ENCODE measurements around the gene HSP90AB1. TPM values are rescaled to one million over a fixed set of nuclear protein-coding genes. Genes with fewer than 3 reads are reported as not detected.

HSP90AB1 gene
- total RNA-seq, result 772 TPM
- polyA plus RNA-seq, result 252 TPM
- long read RNA-seq, donor 1, transcript HSP90AB1-203 (12 exons, 2,572 nt), result major isoform, 23 of 44 reads
- long read RNA-seq, donor 1, partial matches to known transcripts, result 21 of 44 reads
- long read RNA-seq, donor 1, other reads (novel, unspliced or antisense), result 0 of 44 reads
- long read RNA-seq, donor 2, result 0 reads
- long read RNA-seq, donor 3, transcript HSP90AB1-203 (12 exons, 2,572 nt), result major isoform, 159 of 643 reads
- long read RNA-seq, donor 3, partial matches to known transcripts, result 480 of 643 reads
- long read RNA-seq, donor 3, other reads (novel, unspliced or antisense), result 0 of 643 reads
- long read RNA-seq, donor 4, transcript HSP90AB1-203 (12 exons, 2,572 nt), result major isoform, 58 of 414 reads
- long read RNA-seq, donor 4, partial matches to known transcripts, result 356 of 414 reads
- long read RNA-seq, donor 4, other reads (novel, unspliced or antisense), result 0 of 414 reads
- long read RNA-seq, donor 5, transcript HSP90AB1-203 (12 exons, 2,572 nt), result major isoform, 152 of 1,213 reads
- long read RNA-seq, donor 5, partial matches to known transcripts, result 1,041 of 1,213 reads
- long read RNA-seq, donor 5, other reads (novel, unspliced or antisense), result 19 of 1,213 reads
- long read RNA-seq, donor 6, transcript HSP90AB1-203 (12 exons, 2,572 nt), result major isoform, 151 of 326 reads
- long read RNA-seq, donor 6, partial matches to known transcripts, result 172 of 326 reads
- long read RNA-seq, donor 6, other reads (novel, unspliced or antisense), result 0 of 326 reads
- long read RNA-seq, donor 7, transcript HSP90AB1-203 (12 exons, 2,572 nt), result major isoform, 269 of 905 reads
- long read RNA-seq, donor 7, partial matches to known transcripts, result 616 of 905 reads
- long read RNA-seq, donor 7, other reads (novel, unspliced or antisense), result 18 of 905 reads
- long read RNA-seq, donor 8, transcript HSP90AB1-203 (12 exons, 2,572 nt), result major isoform, 39 of 191 reads
- long read RNA-seq, donor 8, partial matches to known transcripts, result 152 of 191 reads
- long read RNA-seq, donor 8, other reads (novel, unspliced or antisense), result 0 of 191 reads
- long read RNA-seq, donor 9, transcript HSP90AB1-203 (12 exons, 2,572 nt), result major isoform, 84 of 265 reads
- long read RNA-seq, donor 9, partial matches to known transcripts, result 181 of 265 reads
- long read RNA-seq, donor 9, other reads (novel, unspliced or antisense), result 0 of 265 reads
- long read RNA-seq, donor 10, transcript HSP90AB1-203 (12 exons, 2,572 nt), result major isoform, 136 of 863 reads
- long read RNA-seq, donor 10, partial matches to known transcripts, result 709 of 863 reads
- long read RNA-seq, donor 10, other reads (novel, unspliced or antisense), result 14 of 863 reads

DNA sequence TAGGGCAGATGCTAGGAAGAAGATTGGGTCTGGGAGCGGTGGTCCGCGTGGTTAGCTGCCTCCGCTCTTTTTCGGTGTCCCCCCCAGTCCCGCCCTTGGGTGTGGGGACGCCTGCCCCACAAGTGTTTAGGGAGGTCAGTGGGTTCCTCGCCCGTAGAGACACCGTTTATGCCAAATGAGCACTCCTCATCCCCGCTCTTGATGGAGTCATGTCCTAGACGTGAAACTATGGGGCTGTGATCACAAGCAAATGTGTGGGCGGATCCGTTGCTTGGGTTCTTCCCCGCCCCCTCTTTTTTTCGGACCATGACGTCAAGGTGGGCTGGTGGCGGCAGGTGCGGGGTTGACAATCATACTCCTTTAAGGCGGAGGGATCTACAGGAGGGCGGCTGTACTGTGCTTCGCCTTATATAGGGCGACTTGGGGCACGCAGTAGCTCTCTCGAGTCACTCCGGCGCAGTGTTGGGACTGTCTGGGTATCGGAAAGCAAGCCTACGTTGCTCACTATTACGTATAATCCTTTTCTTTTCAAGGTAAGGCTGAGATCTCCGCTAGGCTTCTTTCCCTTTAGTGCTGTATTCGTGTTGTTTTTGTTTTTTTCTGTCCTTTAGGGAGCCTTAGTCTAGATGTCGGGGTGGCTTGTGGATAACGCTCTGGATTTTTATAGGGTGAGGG is at the start of gene HSP90AB1:
Gene HSP90AB1 (plus strand): TSS at position 439 of the 675 bp plus-strand sequence. CDS start 1,529 bp downstream, outside the sequence.
- Histone ChIP-seq H3K27ac (ENCODE audit: low read depth in 1 of 2, low read length in 1 of 2) (peak within 1 kb of the TSS; percentile 97), H3K9me3 (ENCODE audit: control insufficient read depth in 2 of 2, insufficient read depth in 1 of 2, low read length in 1 of 2) (no peaks in the 10 kb centered on the region), H3K27me3 (ENCODE audit: control insufficient read depth in 2 of 2, insufficient read depth in 1 of 2, low read length in 1 of 2) (no peaks in the 10 kb centered on the region), H3K36me3 (ENCODE audit: control insufficient read depth in 2 of 2, insufficient read depth in 2 of 2, low read length in 1 of 2) (peaks cover 28 to 37% of the 10 kb centered on the region in 2 donors), H3K4me1 (ENCODE audit: control insufficient read depth in 2 of 2, insufficient read depth in 2 of 2, low read length in 2 of 2) (peaks cover 16 to 23% of the 10 kb centered on the region in 2 donors), H3K4me3 (ENCODE audit: low read length in 2 of 2) (peak within 1 kb of the TSS; percentile 74 to 75)
- peak; percentile 95 to 99 (median 98) for DNase-seq (ENCODE audit: low read depth in 6 of 9, low spot score in 9 of 9)
- WGBS, result under 1% methylated on average over 34 of the region's 34 CpGs

DNA sequence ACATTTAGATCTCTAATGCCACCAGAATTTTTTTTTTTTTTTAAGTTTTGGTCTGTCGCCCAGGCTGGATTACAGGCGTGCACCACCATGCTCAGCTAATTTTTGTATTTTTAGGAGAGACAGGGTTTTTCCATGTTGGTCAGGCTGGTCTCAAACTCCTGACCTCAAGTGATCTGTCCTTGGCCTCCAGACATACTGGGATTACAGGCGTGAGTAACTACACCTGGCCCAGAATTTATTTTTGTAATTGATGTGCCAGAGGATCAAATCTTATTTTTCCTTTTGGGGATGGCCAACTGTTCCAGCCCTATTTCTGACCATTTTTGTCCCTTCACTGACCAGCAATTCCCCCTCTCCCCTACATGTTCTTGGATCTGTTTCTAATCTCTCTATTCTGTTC is 48.2 kb upstream of the HSP90AB1 start:
- Histone ChIP-seq H3K27me3 (ENCODE audit: control insufficient read depth in 2 of 2, insufficient read depth in 1 of 2, low read length in 1 of 2) (no peaks in the 10 kb centered on the region), H3K36me3 (ENCODE audit: control insufficient read depth in 2 of 2, insufficient read depth in 2 of 2, low read length in 1 of 2) (no peaks in the 10 kb centered on the region), H3K27ac (ENCODE audit: low read depth in 1 of 2, low read length in 1 of 2) (no peak overlapping the region), H3K4me3 (ENCODE audit: low read length in 2 of 2) (no peak overlapping the region), H3K4me1 (ENCODE audit: control insufficient read depth in 2 of 2, insufficient read depth in 2 of 2, low read length in 2 of 2) (no peaks in the 10 kb centered on the region), H3K9me3 (ENCODE audit: control insufficient read depth in 2 of 2, insufficient read depth in 1 of 2, low read length in 1 of 2) (no peaks in the 10 kb centered on the region)
- no peak for DNase-seq (ENCODE audit: low read depth in 6 of 9, low spot score in 9 of 9)
- WGBS, result 96% methylated on average over 3 of the region's 3 CpGs

DNA sequence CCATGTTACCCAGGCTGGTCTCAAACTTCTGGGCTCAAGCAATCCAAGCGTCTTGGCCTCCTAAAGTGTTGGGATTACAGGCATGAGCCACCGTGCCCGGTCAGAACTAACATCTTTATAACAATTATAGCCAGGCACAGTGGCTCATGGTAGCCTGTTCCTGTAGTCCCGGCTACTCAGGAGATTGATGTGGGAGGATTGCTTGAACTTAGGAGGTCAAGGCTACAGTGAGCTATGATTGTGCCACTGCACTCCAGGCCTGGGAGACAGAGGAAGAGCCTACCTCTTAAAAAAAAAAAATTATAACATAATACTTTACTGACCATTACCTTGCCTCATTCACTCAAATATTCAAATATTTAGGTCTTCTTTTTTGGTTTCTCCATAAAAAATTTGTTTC is 47.0 kb upstream of the HSP90AB1 start:
- no peak overlapping the region for H3K4me3 ChIP-seq (ENCODE audit: low read length in 2 of 2)
- WGBS, result 97% methylated on average over 4 of the region's 4 CpGs
- H3K27ac ChIP-seq (ENCODE audit: low read depth in 1 of 2, low read length in 1 of 2), result no peak overlapping the region
- no peaks in the 10 kb centered on the region for H3K4me1 ChIP-seq (ENCODE audit: control insufficient read depth in 2 of 2, insufficient read depth in 2 of 2, low read length in 2 of 2)
- H3K27me3 ChIP-seq (ENCODE audit: control insufficient read depth in 2 of 2, insufficient read depth in 1 of 2, low read length in 1 of 2), result no peaks in the 10 kb centered on the region
- no peak for DNase-seq (ENCODE audit: low read depth in 6 of 9, low spot score in 9 of 9)
- no peaks in the 10 kb centered on the region for H3K36me3 ChIP-seq (ENCODE audit: control insufficient read depth in 2 of 2, insufficient read depth in 2 of 2, low read length in 1 of 2)
- no peaks in the 10 kb centered on the region for H3K9me3 ChIP-seq (ENCODE audit: control insufficient read depth in 2 of 2, insufficient read depth in 1 of 2, low read length in 1 of 2)

DNA sequence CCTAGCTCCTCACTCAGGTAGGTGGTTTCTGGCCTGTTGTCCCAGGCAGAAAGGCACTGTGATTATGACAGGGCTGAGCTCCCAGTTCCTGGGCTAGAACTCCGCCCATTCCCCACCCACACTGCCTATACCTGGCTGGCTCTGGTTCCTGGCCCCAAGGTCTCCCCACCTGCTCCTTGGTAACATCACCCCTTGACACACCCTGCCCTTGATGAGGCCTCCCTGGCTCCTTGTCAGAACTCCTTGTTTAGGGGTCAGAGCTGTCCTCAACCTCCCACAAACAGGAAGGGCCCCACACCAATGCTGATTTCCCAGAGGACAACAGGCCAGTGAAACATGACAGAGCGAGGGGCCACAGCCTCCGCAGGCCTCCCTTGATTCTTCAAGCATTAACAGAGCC is 45.7 kb upstream of the HSP90AB1 start:
- no peaks in the 10 kb centered on the region for H3K9me3 ChIP-seq (ENCODE audit: control insufficient read depth in 2 of 2, insufficient read depth in 1 of 2, low read length in 1 of 2)
- no peaks in the 10 kb centered on the region for H3K27me3 ChIP-seq (ENCODE audit: control insufficient read depth in 2 of 2, insufficient read depth in 1 of 2, low read length in 1 of 2)
- H3K36me3 ChIP-seq (ENCODE audit: control insufficient read depth in 2 of 2, insufficient read depth in 2 of 2, low read length in 1 of 2), result no peaks in the 10 kb centered on the region
- no peak for DNase-seq (ENCODE audit: low read depth in 6 of 9, low spot score in 9 of 9)
- H3K4me3 ChIP-seq (ENCODE audit: low read length in 2 of 2), result no peak overlapping the region
- H3K4me1 ChIP-seq (ENCODE audit: control insufficient read depth in 2 of 2, insufficient read depth in 2 of 2, low read length in 2 of 2), result no peaks in the 10 kb centered on the region
- WGBS, result 98% methylated on average over 3 of the region's 3 CpGs
- no peak overlapping the region for H3K27ac ChIP-seq (ENCODE audit: low read depth in 1 of 2, low read length in 1 of 2)

DNA sequence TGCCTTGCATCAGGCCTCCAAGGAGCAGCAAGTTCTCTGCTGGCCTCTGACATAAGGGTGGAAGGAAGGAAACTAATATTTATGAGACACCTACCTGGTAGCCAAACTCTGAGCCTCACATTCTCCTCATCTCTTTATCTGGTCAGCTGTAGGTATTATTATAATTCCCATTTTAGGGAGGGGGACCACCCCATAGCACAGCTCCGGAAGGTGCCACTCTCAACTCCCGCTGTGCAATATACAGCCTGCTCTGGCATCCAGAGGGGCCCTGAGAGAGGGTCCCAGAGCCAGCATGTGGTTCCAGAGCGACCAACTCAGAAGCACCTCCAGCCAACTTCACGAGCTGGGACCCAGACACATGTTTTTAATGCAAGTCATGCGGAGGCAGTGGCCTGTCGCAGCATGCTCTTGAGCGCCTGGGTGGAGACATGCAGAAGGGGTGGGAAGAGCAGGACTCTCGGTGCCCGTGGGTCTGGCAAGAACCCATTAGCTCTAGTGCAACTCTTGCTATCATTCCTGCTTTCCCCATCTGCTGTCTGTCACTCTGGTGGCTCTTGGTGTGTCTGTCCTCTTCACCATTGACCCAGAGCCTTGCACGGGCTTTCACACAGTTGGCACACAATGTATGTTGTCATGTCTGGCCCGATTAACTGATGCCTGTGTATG is 45.1 kb upstream of the HSP90AB1 start:
- H3K27ac ChIP-seq (ENCODE audit: low read depth in 1 of 2, low read length in 1 of 2), result no peak overlapping the region
- H3K4me3 ChIP-seq (ENCODE audit: low read length in 2 of 2), result no peak overlapping the region
- H3K36me3 ChIP-seq (ENCODE audit: control insufficient read depth in 2 of 2, insufficient read depth in 2 of 2, low read length in 1 of 2), result no peaks in the 10 kb centered on the region
- no peaks in the 10 kb centered on the region for H3K4me1 ChIP-seq (ENCODE audit: control insufficient read depth in 2 of 2, insufficient read depth in 2 of 2, low read length in 2 of 2)
- H3K27me3 ChIP-seq (ENCODE audit: control insufficient read depth in 2 of 2, insufficient read depth in 1 of 2, low read length in 1 of 2), result no peaks in the 10 kb centered on the region
- H3K9me3 ChIP-seq (ENCODE audit: control insufficient read depth in 2 of 2, insufficient read depth in 1 of 2, low read length in 1 of 2), result no peaks in the 10 kb centered on the region
- no peak for DNase-seq (ENCODE audit: low read depth in 6 of 9, low spot score in 9 of 9)
- 94% methylated on average over 11 of the region's 11 CpGs for WGBS

DNA sequence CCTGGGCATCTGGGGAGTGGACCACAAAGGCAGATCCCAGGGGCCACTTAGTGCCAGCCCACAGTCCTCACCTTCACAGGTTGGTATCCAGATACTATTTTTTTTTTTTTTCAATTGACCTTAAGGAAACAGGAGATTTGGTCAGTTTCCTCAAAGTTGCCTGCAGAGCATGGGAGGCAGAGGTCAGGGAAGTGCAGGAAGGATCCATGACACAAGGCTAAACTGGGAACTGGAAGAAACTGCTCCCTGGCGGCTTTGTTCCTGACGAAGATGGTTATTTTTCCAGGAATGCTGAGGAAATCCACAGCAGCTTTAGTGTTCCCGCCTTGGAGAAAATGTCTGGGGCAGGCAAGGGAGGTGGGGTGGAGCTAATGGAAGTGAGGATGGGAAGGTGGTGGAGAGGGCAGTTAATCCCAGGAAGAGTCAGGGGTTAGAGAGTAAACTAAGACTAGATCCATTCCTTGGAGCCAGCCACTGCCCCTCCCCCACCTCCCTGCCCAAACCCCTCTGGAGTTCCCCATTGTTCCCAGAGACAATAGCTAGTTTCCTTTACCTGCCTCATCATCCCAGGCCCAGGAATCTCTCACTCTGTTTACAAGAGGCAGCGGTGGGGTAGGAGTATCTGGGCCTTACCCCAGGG is 44.4 kb upstream of the HSP90AB1 start:
- Histone ChIP-seq H3K9me3 (ENCODE audit: control insufficient read depth in 2 of 2, insufficient read depth in 1 of 2, low read length in 1 of 2) (no peaks in the 10 kb centered on the region), H3K27me3 (ENCODE audit: control insufficient read depth in 2 of 2, insufficient read depth in 1 of 2, low read length in 1 of 2) (no peaks in the 10 kb centered on the region), H3K4me1 (ENCODE audit: control insufficient read depth in 2 of 2, insufficient read depth in 2 of 2, low read length in 2 of 2) (no peaks in the 10 kb centered on the region), H3K36me3 (ENCODE audit: control insufficient read depth in 2 of 2, insufficient read depth in 2 of 2, low read length in 1 of 2) (no peaks in the 10 kb centered on the region), H3K27ac (ENCODE audit: low read depth in 1 of 2, low read length in 1 of 2) (no peak overlapping the region), H3K4me3 (ENCODE audit: low read length in 2 of 2) (no peak overlapping the region)
- 98% methylated on average over 4 of the region's 4 CpGs for WGBS
- DNase-seq (ENCODE audit: low read depth in 6 of 9, low spot score in 9 of 9), result no peak

DNA sequence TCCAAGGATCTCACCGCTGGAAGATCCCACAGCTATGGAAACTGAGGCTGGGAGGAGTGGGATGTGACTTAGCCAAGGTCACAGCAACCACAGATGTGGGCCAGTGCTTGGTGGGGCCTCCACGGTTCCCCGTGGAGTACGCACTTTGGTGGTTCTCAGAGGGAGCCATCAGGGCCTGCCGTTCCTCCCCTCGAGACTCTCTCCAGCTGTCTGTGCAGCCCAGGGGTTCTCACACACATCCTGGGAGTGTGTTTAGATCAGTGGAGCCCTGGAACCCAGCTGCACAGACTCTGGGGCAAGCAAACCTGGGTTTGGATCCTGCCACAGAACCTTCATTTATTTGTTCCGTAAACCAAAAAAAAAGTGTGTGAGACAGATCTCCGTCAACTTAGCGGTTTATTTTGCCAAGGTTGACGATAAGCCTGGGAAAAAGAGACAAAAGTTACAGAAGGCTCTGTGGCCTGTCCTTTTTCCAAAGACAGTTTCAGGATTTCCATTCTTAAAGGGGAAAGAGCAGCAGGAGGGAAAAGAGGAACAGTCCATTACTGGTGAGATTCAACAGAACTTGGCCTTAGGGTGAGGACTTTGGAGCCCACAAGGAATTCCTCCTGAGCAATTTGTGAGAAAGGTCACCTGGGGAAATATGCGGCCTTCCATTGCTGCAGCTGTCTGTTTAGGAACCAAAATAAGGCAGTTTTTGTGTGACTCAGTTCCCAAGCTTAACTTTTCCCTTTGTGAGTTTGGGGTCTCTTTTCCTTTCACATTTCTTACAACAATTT is 43.7 kb upstream of the HSP90AB1 start:
- no peaks in the 10 kb centered on the region for H3K4me1 ChIP-seq (ENCODE audit: control insufficient read depth in 2 of 2, insufficient read depth in 2 of 2, low read length in 2 of 2)
- H3K27me3 ChIP-seq (ENCODE audit: control insufficient read depth in 2 of 2, insufficient read depth in 1 of 2, low read length in 1 of 2), result no peaks in the 10 kb centered on the region
- no peak for DNase-seq (ENCODE audit: low read depth in 6 of 9, low spot score in 9 of 9)
- no peak overlapping the region for H3K4me3 ChIP-seq (ENCODE audit: low read length in 2 of 2)
- no peak overlapping the region for H3K27ac ChIP-seq (ENCODE audit: low read depth in 1 of 2, low read length in 1 of 2)
- 97% methylated on average over 11 of the region's 11 CpGs for WGBS
- no peaks in the 10 kb centered on the region for H3K36me3 ChIP-seq (ENCODE audit: control insufficient read depth in 2 of 2, insufficient read depth in 2 of 2, low read length in 1 of 2)
- H3K9me3 ChIP-seq (ENCODE audit: control insufficient read depth in 2 of 2, insufficient read depth in 1 of 2, low read length in 1 of 2), result no peaks in the 10 kb centered on the region
